OCI-LY3 (cell line): ENCODE data around the gene VWA2.

Experiments
- H2AFZ ChIP-seq: fragments of 200-600, 300-600 bp; shearing (Covaris generic); 2 replicates; pipeline ENCODE4 v1.6.0; 2014; ENCODE audit warnings: antibody characterized with exemption, low read depth, low read length
- H3K27ac ChIP-seq: fragments of 200-600, 300-600 bp; sonication (generic); 2 replicates; pipeline ENCODE4 v1.5.1; 2014; ENCODE audit warnings: mild to moderate bottlenecking, low read length, moderate library complexity, mixed read lengths
- H3K27me3 ChIP-seq: fragments of 200-600, 300-600 bp; sonication (generic); 2 replicates; pipeline ENCODE4 v1.6.1; 2014; ENCODE audit warnings: low read depth, low read length, mixed read lengths
- H3K36me3 ChIP-seq: fragments of 200-600, 300-600 bp; sonication (generic); replicated peaks from 2 replicates; pipeline ENCODE3; 2014; ENCODE audit warnings: low read depth, low read length, mixed read lengths
- H3K4me1 ChIP-seq: fragments of 300-600, 200-600 bp; sonication (generic); 2 replicates; pipeline ENCODE4 v1.6.1; 2014; ENCODE audit warnings: low read length, mixed read lengths
- H3K4me2 ChIP-seq: fragments of 200-600, 300-600 bp; sonication (generic); 2 replicates; pipeline ENCODE4 v1.6.1; 2014; ENCODE audit warnings: low read length, mixed read lengths
- H3K4me3 ChIP-seq: fragments of 300-600, 200-600 bp; sonication (generic); 2 replicates; pipeline ENCODE4 v1.5.1; 2014; ENCODE audit warnings: antibody characterized with exemption, mild to moderate bottlenecking, low read length, moderate library complexity
- H3K79me2 ChIP-seq: fragments of 300-600, 200-600 bp; shearing (Covaris generic); 2 replicates; pipeline ENCODE4 v1.6.1; 2014; ENCODE audit warnings: mild to moderate bottlenecking, low read length, mixed read lengths
- H3K9ac ChIP-seq: fragments of 300-600, 200-600 bp; shearing (Covaris generic); 2 replicates; pipeline ENCODE4 v1.6.0; 2014; ENCODE audit warnings: mild to moderate bottlenecking, low read length, moderate library complexity
- H3K9me3 ChIP-seq: fragments of 200-600, 300-600 bp; shearing (Covaris generic); 2 replicates; pipeline ENCODE4 v1.6.1; 2014; ENCODE audit warnings: low read length, mixed read lengths; ENCODE audit not compliant: insufficient read depth
- H4K20me1 ChIP-seq: fragments of 200-600, 300-600 bp; sonication (generic); 2 replicates; pipeline ENCODE4 v1.6.1; 2016; ENCODE audit warnings: low read length, mixed read lengths; ENCODE audit not compliant: insufficient read depth
- EZH2phosphoT487 ChIP-seq: fragments of 200-600 bp; shearing (Covaris generic); IDR thresholded peaks from 2 replicates; pipeline ENCODE4 v1.6.1; 2018; ENCODE audit warnings: antibody characterized with exemption, mixed run types, low read depth
- TF ChIP-seq, protein P1 (sequence below): fragments of 200-600, 300-600 bp; sonication (generic); IDR thresholded peaks from 2 replicates; pipeline ENCODE4 v1.5.1; 2014; ENCODE audit warnings: antibody characterized with exemption, low read length, low read depth

The VWA2 gene

DNA sequence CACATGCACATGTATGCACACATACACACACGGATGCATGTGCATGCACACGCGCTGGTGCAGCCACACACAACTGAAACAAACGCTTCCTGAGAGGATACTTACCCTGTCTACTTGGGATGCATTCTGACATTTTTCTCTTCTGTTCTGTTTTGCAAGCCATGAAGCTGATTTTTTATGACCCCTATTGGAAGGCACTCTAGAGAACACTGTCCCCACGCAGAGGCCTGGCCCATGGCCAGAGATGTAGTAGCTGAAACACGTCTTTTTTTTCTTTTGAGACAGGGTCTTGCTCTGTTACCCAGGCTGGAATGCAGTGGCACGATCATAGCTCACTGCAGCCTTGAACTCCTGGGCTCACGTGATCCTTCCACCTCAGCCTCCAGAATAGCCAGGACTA, 47.9 kb downstream of the VWA2 start:
- Histone ChIP-seq H3K9ac (no peak overlapping the region), H3K9me3 (no peaks in the 10 kb centered on the region), H3K79me2 (no peaks in the 10 kb centered on the region), H3K36me3 (no peaks in the 10 kb centered on the region), H4K20me1 (no peaks in the 10 kb centered on the region), H3K4me3 (no peak overlapping the region), H3K4me1 (no peaks in the 10 kb centered on the region), H3K27me3 (no peaks in the 10 kb centered on the region), H3K27ac (no peak overlapping the region), H2AFZ (no peak overlapping the region), H3K4me2 (no peak overlapping the region)
- TF ChIP-seq, protein P1, sequence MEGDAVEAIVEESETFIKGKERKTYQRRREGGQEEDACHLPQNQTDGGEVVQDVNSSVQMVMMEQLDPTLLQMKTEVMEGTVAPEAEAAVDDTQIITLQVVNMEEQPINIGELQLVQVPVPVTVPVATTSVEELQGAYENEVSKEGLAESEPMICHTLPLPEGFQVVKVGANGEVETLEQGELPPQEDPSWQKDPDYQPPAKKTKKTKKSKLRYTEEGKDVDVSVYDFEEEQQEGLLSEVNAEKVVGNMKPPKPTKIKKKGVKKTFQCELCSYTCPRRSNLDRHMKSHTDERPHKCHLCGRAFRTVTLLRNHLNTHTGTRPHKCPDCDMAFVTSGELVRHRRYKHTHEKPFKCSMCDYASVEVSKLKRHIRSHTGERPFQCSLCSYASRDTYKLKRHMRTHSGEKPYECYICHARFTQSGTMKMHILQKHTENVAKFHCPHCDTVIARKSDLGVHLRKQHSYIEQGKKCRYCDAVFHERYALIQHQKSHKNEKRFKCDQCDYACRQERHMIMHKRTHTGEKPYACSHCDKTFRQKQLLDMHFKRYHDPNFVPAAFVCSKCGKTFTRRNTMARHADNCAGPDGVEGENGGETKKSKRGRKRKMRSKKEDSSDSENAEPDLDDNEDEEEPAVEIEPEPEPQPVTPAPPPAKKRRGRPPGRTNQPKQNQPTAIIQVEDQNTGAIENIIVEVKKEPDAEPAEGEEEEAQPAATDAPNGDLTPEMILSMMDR: no peak
- TF ChIP-seq EZH2phosphoT487: no peak

GRCh38 chr10:114288424-114289095, 49.5 kb downstream of the VWA2 start:
- Histone ChIP-seq H3K27ac (no peak overlapping the region), H3K9ac (no peak overlapping the region)
- TF ChIP-seq, protein P1: no peak
- no peak for TF ChIP-seq EZH2phosphoT487

GRCh38 chr10:114289096-114289436, 50.0 kb downstream of the VWA2 start:
- Histone ChIP-seq H3K27me3 (no peaks in the 10 kb centered on the region), H3K9ac (no peak overlapping the region), H4K20me1 (no peaks in the 10 kb centered on the region), H3K4me2 (no peak overlapping the region), H3K27ac (no peak overlapping the region), H3K9me3 (no peaks in the 10 kb centered on the region), H3K79me2 (no peaks in the 10 kb centered on the region), H2AFZ (no peak overlapping the region), H3K4me3 (no peak overlapping the region), H3K4me1 (no peaks in the 10 kb centered on the region), H3K36me3 (no peaks in the 10 kb centered on the region)
- TF ChIP-seq, protein P1: no peak
- TF ChIP-seq EZH2phosphoT487: no peak

More at GRCh38 chr10:114288424-114289095, 49.5 kb downstream of the VWA2 start:
- H2AFZ ChIP-seq: no peak overlapping the region
- no peak overlapping the region for H3K4me2 ChIP-seq
- no peaks in the 10 kb centered on the region for H4K20me1 ChIP-seq
- H3K4me3 ChIP-seq: no peak overlapping the region
- no peaks in the 10 kb centered on the region for H3K27me3 ChIP-seq
- H3K9me3 ChIP-seq: no peaks in the 10 kb centered on the region
- H3K36me3 ChIP-seq: no peaks in the 10 kb centered on the region
- H3K79me2 ChIP-seq: no peaks in the 10 kb centered on the region
- H3K4me1 ChIP-seq: no peaks in the 10 kb centered on the region

DNA sequence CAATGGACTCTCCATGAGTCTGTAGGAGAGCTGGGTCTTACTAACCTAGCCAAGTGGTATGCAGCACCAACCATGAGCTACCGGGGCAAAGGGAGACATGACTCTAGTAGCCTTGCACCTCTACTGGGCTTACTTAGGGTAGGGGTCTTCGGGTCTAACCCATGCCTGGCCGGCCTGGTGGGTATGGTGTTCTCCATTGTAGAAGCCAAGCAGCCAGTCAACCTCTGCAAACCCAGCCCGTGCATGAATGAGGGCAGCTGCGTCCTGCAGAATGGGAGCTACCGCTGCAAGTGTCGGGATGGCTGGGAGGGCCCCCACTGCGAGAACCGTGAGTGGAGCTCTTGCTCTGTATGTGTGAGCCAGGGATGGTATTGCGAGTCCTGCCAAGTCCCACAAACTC, 51.0 kb downstream of the VWA2 start:
- no peaks in the 10 kb centered on the region for H3K27me3 ChIP-seq
- H3K27ac ChIP-seq: no peak overlapping the region
- H3K9ac ChIP-seq: no peak overlapping the region
- H3K9me3 ChIP-seq: no peaks in the 10 kb centered on the region; the same call in 1 of the 2 replicates
- TF ChIP-seq EZH2phosphoT487: no peak
- TF ChIP-seq, protein P1: no peak
- H3K36me3 ChIP-seq: no peaks in the 10 kb centered on the region
- H4K20me1 ChIP-seq: no peaks in the 10 kb centered on the region
- no peaks in the 10 kb centered on the region for H3K79me2 ChIP-seq
- no peak overlapping the region for H3K4me3 ChIP-seq
- H3K4me1 ChIP-seq: no peaks in the 10 kb centered on the region
- H3K4me2 ChIP-seq: no peak overlapping the region
- H2AFZ ChIP-seq: no peak overlapping the region
